NCI-H748 treated with DMSO at 0.1 percent for 48 hours (cell line): ENCODE measurements around the gene COBL.

Source experiments
- DNase-seq: peaks from one replicate; lab custom pipeline; 2025; lab: John Stamatoyannopoulos, UW

COBL gene

GRCh38 chr7:51325908-51326307 is 9.3 kb upstream of the COBL start:
- no peak for DNase-seq

DNA sequence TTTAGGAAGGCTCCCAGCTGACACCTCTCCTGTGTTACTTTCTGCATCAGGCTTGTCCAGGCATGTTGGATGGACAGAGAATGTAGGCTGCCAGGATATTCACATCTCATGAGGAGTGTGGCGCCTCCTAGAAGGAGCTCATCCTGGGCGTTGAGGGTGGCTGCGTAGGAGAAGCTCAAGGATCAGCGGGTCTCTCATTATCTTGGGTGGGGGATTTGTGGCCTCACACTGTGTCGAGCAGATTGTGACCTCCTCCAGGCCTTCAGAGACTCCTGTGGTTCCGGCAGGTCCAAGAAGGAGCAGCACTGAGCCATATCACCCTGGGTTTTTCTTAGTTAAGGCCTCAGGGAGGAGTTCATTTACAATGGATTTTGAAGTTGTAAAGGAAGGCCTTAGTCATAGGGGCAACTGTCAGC is 8.7 kb upstream of the COBL start:
- DNase-seq = no peak

GRCh38 chr7:51324206-51324898 is 7.7 kb upstream of the COBL start:
- DNase-seq = no peak

DNA sequence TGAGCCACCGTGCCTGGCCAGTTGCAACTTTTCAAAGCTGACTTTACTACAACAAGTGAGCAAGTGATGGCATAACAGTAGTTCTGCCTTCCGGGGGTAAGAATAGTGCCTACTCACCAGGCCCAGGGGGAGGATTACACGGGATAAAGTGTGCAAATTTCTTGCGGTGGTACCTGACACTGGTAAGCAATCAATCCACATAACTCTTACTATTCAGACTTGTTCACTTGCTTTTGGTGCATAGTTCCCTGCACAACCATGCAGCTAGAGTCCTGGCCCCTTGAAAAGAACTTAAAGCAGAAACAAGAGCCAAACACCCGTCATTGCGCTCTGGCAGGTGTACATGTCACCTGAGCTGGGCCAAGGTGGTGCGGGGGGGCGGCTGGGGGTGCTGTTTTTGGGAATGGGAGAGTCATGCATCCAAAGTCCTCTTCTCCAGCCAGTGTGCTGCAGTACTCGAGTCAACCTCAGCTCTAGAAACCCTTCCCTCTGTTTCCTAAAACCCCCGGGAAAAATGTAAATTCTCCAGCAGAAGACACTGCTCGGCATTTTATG is 5.4 kb upstream of the COBL start:
- DNase-seq = no peak

GRCh38 chr7:51318886-51319579 is 2.4 kb upstream of the COBL start:
- DNase-seq = no peak

DNA sequence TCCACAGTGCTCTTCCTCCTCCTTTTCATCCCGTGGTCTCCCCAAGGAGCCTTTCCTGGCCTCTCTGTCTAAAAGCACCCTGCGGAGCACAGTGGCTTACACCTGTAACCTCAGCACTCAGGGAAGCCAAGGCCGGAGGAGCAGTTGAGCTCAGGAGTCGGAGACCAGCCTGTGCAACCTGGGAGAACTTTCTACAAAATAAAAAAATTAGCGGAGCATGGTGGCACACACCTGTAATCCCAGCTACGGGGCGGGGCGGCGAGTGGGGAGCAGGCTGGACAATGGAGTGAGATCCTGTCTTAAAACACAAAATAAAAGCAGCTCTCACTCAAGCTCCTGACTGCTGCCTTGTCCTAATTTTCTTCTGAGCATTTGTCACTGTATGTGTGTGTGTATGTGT is 1.4 kb upstream of the COBL start:
- DNase-seq = no peak

- no peak for DNase-seq
These were observed 937 bp upstream of the COBL start for GRCh38 chr7:51317582-51317910.

DNA sequence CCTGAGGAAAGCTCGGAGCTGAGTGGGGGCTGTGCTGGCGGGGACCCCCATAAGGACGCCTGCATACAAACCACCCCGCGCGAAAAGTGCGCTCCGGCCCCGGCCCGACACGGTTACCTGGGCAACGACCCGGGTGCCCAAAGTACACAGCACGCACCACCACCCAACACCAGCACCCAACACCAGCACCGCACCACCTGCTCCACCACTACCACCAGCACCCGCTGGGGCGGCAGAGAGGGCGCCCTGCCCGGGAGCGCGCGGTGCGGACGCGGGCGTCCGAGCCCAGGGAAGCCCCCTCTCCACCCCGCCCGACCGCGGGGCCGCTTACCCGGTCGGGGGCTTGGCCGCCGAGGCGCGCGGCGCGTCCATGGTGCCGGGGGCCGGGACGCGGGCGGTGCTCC is 345 bp downstream of the COBL start:
- no peak for DNase-seq

GRCh38 chr7:51315393-51316261 is 982 bp downstream of the COBL start:
- peak; percentile 44 for DNase-seq

DNA sequence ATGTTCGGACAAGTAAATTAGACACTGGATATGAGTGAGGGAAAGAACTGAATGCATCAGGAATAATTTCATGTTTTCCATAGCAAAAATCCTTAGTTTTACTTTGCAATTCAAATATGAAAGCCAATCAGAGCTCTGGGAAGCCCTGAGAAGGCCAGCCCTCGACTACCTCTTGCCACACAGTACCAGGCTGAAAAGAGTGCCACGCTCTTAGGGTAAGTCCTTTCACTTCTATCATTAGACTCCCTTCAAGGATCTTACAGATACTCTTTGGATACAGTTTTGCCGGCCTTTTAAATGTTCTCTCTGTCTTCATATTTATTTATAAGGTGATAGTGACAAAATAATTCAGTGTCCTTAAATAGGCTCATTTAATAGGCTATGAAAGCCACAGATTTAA is 1.9 kb downstream of the COBL start:
- DNase-seq = peak; percentile 48

- DNase-seq = no peak
These were observed 2.7 kb downstream of the COBL start for GRCh38 chr7:51313738-51314425.

- no peak for DNase-seq
These were observed 3.5 kb downstream of the COBL start for GRCh38 chr7:51312951-51313737.

- no peak for DNase-seq
These were observed 5.4 kb downstream of the COBL start for GRCh38 chr7:51311166-51311565.

GRCh38 chr7:51310131-51310583 is 6.5 kb downstream of the COBL start:
- no peak for DNase-seq

- no peak for DNase-seq
These were observed 7.1 kb downstream of the COBL start for GRCh38 chr7:51309361-51310130.

GRCh38 chr7:51308696-51309095 is 7.9 kb downstream of the COBL start:
- no peak for DNase-seq

GRCh38 chr7:51308265-51308664 is 8.3 kb downstream of the COBL start:
- DNase-seq = no peak

- no peak for DNase-seq
These were observed 8.9 kb downstream of the COBL start for GRCh38 chr7:51307651-51308210.

GRCh38 chr7:51306761-51307160 is 9.8 kb downstream of the COBL start:
- no peak for DNase-seq

GRCh38 chr7:51304729-51305128 is 11.9 kb downstream of the COBL start:
- no peak for DNase-seq
